Lower leg skin (tissue), 4 donors: ENCODE measurements around the gene SLTM. TPM values are rescaled to one million over a fixed set of nuclear protein-coding genes. Genes with fewer than 3 reads are reported as not detected.

ENCODE experiments used
- DNase-seq, 2 donors: peaks; one replicate each; pipeline ENCODE4 v3.0.0-alpha.2; 2019; ENCODE audit warnings: low spot score in 2 of 2
- H3K4me3 ChIP-seq: fragments of 200-600 bp; sonication (generic); 2 replicates; pipeline ENCODE4 v1.5.1; 2017; ENCODE audit warnings: mild to moderate bottlenecking, low read depth; ENCODE audit not compliant: poor library complexity, severe bottlenecking
- CTCF ChIP-seq, 3 donors: fragments of 450-650 bp; IDR thresholded peaks; one replicate each; pipeline ENCODE4 v1.5.1; 2016; ENCODE audit warnings: antibody characterized with exemption in 3 of 3, mild to moderate bottlenecking in 3 of 3, moderate library complexity in 2 of 3
- POLR2A ChIP-seq, 2 donors: fragments of 450-650 bp; IDR thresholded peaks; one replicate each; pipeline ENCODE4 v1.6.1; 2016 to 2017; ENCODE audit warnings: antibody characterized with exemption in 2 of 2, mild to moderate bottlenecking in 1 of 2, moderate library complexity in 1 of 2
- WGBS, 2 donors: methylation state at CpG; one replicate each; pipeline ENCODE4 v1.1.5; 2018; 5-methylcytosine and 5-hydroxymethylcytosine counted together
- intact Hi-C: fragments of 100-400 bp; cut with DNase I; formaldehyde crosslinking; loops from one replicate; pipeline ENCODE4 v1.15.0; 2023; ENCODE audit warnings: low total_unique reads
- total RNA-seq, 4 donors: library from RNA; depleted of rRNA; stranded (reverse); fragments of >200 nt; gene quantifications; one replicate each; pipeline ENCODE4 v1.1.0, GENCODE V29; 2016

Gene SLTM
- total RNA-seq, 4 donors from 2014 or later: 85.3 to 125 (median 93.3) TPM

- intact Hi-C loops: no loop called here
- 94 to 97% methylated on average over 2 of the region's 2 CpGs for WGBS, 2 donors
- no peak overlapping the region for H3K4me3 ChIP-seq
- no peak for DNase-seq
- TF ChIP-seq CTCF (IDR thresholded peaks at IDR 0.05): no peak
- TF ChIP-seq POLR2A (IDR thresholded peaks at IDR 0.05): no peak
Observed at GRCh38 chr15:58830556-58830955, 102.9 kb downstream of the SLTM start.

Other genes starting within 250 kb of the SLTM start
- gene ADAM10, start 184.0 kb downstream of the SLTM start, total RNA-seq: 10 to 100 TPM; 40.4 to 45.1 (median 44.5) TPM
- 10 to 100 TPM; 17.9 to 30.5 (median 23.4) TPM for gene MINDY2, start 162.4 kb downstream of the SLTM start, total RNA-seq
- 10 to 100 TPM; 14.9 to 27.9 (median 22.6) TPM for gene RNF111, start 54.0 kb upstream of the SLTM start, total RNA-seq
- 1 to 10 TPM; 3.3 to 7.6 (median 4.5) TPM for gene CCNB2, start 171.5 kb upstream of the SLTM start, total RNA-seq